ENCODE results near the gene KRTAP12-3.
"Not testable (repeated sequence)": the region's sequence is repeated elsewhere in the genome, so short reads cannot be mapped to it uniquely, and the experiment has no call there.

The KRTAP12-3 gene, protein sequence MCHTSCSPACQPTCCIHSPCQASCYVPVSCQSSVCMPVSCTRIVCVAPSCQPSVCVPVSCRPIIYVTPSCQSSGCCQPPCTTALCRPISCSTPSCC

GRCh38 chr21:44657635-44658540 is at the start of gene KRTAP12-3:
Gene KRTAP12-3, plus strand, starts transcription at chr21:44657932. Its CDS starts 48 bp downstream, at chr21:44657980.
- in situ Hi-C loops (cut with MboI; ENCODE audit: low sequenced_read_pairs): no loop called here

DNA sequence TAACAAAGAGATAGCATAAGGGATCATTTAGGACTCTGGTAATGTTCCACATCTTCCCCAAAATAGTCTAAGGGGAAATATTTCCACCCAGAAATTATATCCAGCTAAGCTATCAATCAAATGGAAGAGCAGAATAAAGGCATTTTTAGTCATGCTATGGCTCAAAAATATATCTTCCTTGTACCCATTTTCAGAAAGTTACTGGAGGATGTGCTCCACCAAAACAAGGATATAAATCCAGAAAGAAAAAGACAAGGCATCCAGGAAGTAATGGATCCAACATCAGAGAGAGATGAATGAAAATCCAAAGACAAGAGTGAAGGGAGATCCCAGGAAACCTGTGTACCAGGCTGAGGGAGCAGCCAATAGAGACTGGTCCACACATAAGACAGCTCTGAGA is 48.5 kb upstream of the KRTAP12-3 start:
- in situ Hi-C loops (cut with MboI; ENCODE audit: low sequenced_read_pairs): no loop called here

- in situ Hi-C loops (cut with MboI; ENCODE audit: low sequenced_read_pairs): not testable (repeated sequence)
Observed at GRCh38 chr21:44610157-44610843, 47.4 kb upstream of the KRTAP12-3 start.

- in situ Hi-C loops (cut with MboI; ENCODE audit: low sequenced_read_pairs): no loop called here
Observed at GRCh38 chr21:44611551-44611950, 46.2 kb upstream of the KRTAP12-3 start.

DNA sequence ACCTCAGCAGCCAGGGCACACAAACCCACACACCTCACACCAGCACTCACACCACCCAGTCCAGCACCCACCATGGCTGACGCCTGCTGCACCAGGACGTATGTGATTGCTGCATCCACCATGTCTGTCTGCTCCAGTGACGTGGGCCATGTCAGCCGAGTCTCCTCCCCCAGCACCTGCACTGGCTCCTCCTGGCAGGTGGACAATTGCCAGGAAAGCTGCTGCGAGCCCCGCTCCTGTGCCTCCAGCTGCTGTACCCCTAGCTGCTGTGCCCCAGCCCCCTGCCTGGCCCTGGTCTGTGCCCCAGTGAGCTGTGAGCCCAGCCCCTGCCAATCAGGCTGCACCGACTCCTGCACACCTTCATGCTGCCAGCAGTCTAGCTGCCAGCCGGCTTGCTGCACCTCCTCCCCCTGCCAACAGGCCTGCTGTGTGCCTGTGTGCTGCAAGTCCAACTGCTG is 45.7 kb upstream of the KRTAP12-3 start, which contains the start of gene KRTAP10-8:
TSS of gene KRTAP10-8 (plus strand) at position 51 of the 458 bp plus-strand sequence. CDS start at position 73, 22 bp downstream.
- in situ Hi-C loops (cut with MboI; ENCODE audit: low sequenced_read_pairs): no loop called here

- in situ Hi-C loops (cut with MboI; ENCODE audit: low sequenced_read_pairs): no loop called here
Observed at GRCh38 chr21:44612669-44613229, 45.0 kb upstream of the KRTAP12-3 start.

DNA sequence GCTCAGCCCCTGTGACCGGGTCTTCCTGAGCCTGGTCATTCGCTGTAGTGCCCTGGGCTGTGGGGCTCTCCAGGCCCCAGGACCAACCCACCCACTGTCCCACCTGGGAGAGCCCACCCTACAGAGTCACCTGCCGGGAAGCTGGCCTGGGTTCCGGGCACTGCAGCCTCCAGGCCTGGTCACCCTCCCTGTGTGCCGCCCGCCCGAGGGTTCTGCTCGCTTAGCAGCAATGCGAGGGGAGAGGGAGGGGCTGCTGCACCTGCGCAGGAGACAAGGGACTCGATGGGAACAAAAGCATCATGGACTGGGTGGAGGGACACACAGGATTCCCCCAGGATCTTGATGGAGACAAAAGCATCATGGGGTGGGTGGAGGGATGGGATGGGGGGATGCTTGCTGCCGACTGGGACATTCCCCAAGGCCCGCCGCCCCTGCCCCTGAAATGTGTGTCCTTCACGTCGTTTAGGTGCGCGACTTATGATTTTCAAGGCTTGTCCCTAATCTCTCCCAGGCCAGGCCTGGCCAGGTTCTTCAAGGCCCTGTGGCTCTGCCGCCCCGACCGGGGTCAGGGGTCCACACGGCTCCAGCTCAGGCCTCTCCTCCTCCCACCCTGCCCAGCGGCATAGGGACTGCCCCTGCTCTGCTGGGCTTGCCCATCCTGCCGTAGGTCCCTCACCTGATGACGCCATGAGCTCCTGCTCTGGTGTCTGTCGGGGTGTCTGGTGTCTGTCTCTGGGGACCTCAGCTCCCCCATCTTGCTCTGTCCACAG is 44.2 kb upstream of the KRTAP12-3 start:
- in situ Hi-C loops (cut with MboI; ENCODE audit: low sequenced_read_pairs): no loop called here

- in situ Hi-C loops (cut with MboI; ENCODE audit: low sequenced_read_pairs): no loop called here
Observed at GRCh38 chr21:44614161-44614631, 43.5 kb upstream of the KRTAP12-3 start.

- in situ Hi-C loops (cut with MboI; ENCODE audit: low sequenced_read_pairs): no loop called here
Observed at GRCh38 chr21:44614961-44615391, 42.8 kb upstream of the KRTAP12-3 start.

DNA sequence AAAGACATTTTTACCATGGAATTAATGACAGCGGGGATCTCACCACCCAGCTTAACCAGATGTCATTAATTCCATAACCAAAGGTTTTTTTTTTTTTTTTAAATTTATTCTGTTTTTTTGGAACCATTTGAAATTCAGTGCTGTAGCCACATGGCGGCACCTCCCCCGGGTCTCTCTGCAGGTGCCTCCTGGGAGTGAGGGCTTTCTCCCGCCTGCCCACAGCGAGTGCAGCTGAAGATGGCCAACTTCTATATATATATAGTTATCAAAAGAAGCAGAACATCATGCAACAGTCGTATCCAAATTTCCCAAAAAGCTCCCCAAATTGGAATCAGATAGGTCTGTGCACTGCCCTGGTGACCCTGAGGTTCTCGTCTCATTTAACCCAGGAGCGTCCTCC is 42.3 kb upstream of the KRTAP12-3 start:
- in situ Hi-C loops (cut with MboI; ENCODE audit: low sequenced_read_pairs): no loop called here

DNA sequence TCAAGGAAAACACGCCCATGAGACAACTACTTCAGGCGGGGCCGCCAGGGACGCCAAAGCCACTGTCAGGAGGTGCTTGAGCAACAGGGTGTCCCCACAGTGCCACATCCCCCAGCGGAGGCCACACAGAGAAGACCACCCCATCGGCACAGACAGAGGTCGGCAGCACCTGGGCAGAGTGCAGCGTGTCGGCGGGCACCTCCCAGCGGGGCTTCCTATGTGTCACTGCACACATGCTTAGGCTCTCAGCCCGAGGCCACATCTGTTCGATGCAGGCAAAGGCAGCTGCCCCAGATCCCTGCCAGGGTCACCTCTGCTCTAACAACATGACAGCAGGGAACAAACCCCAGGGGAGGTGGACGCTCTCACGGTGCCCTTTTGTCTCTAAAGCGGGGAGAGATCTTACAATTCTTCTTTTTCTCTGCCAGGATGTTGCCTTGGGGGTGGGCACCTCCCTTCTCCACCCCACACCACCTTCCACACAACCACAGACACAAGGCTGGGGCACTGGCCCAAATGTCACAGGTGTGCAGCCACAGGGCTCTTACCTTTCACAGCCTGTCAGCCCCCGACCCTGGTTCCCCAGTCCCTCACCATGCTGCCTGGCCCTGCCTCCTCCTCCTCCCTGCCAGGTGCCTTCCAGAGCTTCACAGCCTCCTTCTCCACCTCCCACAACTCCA is 41.7 kb upstream of the KRTAP12-3 start:
- in situ Hi-C loops (cut with MboI; ENCODE audit: low sequenced_read_pairs): no loop called here

DNA sequence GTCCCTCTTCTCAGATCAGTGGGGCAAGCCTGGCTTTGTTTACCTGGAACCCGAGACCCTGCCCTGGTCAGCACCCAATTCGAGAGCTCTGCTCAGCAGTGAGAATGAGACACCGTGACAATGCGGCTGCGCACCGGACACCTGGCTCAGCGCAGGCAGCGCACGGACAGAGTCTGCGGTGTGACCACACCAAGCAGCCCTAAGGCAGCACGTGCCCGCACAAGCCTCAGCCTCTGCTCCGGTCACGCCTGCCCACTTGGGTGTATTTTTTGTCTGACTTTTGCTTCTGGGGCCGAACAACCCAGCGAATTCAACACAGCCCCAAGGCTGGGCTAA is 41.2 kb upstream of the KRTAP12-3 start:
- in situ Hi-C loops (cut with MboI; ENCODE audit: low sequenced_read_pairs): no loop called here

GRCh38 chr21:44617071-44617501 is 40.6 kb upstream of the KRTAP12-3 start:
- in situ Hi-C loops (cut with MboI; ENCODE audit: low sequenced_read_pairs): no loop called here

DNA sequence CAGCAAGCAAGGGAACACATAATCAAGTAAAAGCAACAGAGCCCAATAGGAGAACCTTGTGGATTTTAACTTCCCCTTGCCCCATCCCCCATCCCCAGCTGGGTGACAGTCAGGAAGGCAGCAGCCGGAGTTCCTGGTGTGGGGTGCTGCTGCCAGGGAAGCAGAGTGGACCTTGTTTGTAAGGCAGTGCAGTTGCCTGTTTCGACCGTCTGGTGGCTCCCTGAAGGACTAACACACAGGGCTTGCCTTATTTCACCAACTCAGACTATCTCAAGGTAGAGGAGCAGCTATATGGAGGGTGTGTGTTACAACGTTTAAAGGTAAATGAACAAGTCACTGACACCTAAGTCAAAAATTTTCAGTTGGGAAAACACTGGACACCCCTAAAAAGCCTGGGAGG is 39.2 kb upstream of the KRTAP12-3 start:
- in situ Hi-C loops (cut with MboI; ENCODE audit: low sequenced_read_pairs): no loop called here

DNA sequence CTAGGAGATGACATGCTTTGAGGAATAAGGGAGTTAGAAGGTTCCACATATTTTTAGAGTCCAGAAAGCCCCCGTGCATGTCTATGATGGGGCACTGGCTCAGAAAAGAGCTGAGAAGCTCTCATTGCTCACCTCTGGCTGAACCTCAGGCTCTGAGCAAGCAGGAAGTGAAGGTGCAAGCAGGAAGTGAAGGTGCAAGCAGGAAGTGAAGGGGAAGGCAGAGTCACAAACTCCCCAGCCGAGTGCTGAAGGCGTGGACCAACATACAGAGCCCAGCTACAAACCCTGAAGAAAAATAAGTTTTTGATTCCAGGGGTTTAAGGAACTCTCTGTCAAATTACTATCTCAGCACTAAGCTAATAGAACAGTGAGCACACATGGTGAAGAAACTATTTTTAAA is 38.8 kb upstream of the KRTAP12-3 start:
- in situ Hi-C loops (cut with MboI; ENCODE audit: low sequenced_read_pairs): no loop called here

- in situ Hi-C loops (cut with MboI; ENCODE audit: low sequenced_read_pairs): no loop called here
Observed at GRCh38 chr21:44619886-44620285, 37.8 kb upstream of the KRTAP12-3 start.

GRCh38 chr21:44623575-44623974 is 34.2 kb upstream of the KRTAP12-3 start:
- in situ Hi-C loops (cut with MboI; ENCODE audit: low sequenced_read_pairs): no loop called here

DNA sequence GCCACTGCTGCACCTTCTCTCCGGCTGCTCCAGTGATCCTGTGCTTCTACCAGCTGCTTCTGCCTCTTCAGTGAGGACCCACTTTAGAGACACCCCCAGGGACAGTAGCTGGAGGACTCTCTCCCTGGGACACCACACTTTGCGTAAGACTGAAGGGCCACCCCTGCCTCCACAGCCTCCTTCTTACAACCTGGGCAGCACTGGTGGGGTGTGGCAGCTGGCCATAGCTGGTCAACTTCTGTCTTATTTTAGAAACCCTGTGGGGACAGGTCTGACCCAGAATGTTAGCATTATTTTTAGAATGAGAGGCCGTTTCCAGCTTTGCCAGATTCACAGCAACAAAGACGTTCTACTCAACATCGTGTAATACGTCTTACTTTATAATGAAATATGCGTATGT is 32.0 kb upstream of the KRTAP12-3 start:
- in situ Hi-C loops (cut with MboI; ENCODE audit: low sequenced_read_pairs): no loop called here

- in situ Hi-C loops (cut with MboI; ENCODE audit: low sequenced_read_pairs): no loop called here
Observed at GRCh38 chr21:44626262-44626661, 31.5 kb upstream of the KRTAP12-3 start.

DNA sequence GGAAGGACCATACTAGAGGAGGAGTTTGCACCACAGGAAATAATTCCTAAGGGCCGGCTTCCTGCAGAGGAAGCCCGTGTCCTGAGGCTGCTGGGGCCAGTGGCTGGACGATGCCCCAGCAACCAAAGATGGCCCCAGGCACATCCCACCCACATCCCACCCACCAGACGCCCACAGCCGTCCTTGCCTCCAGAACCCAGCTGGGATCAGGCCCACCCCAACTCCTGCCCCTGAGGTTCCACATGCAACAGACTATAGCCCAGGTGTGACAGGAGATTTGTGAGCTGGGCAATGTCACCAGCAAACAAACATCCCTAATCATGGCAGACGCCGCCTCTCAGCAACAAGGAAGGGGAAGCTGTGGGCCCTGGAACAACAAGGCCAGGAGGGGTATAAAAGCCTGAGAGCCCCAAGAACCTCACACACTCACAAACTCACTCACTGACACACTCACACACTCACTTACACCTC is 31.0 kb upstream of the KRTAP12-3 start, which contains the start of gene KRTAP10-9:
TSS of gene KRTAP10-9 (plus strand) at position 421 of the 471 bp plus-strand sequence. CDS start 79 bp downstream, outside the sequence.
- in situ Hi-C loops (cut with MboI; ENCODE audit: low sequenced_read_pairs): no loop called here

Data from HL-60/S4 treated with retinoic acid at 250 ng/mL for 4 days and 3 days (cell line).